ENCODE measurements around the gene FERMT1.
"Not testable (repeated sequence)": the region's sequence is repeated elsewhere in the genome, so short reads cannot be mapped to it uniquely, and the experiment has no call there.

The FERMT1 gene

DNA sequence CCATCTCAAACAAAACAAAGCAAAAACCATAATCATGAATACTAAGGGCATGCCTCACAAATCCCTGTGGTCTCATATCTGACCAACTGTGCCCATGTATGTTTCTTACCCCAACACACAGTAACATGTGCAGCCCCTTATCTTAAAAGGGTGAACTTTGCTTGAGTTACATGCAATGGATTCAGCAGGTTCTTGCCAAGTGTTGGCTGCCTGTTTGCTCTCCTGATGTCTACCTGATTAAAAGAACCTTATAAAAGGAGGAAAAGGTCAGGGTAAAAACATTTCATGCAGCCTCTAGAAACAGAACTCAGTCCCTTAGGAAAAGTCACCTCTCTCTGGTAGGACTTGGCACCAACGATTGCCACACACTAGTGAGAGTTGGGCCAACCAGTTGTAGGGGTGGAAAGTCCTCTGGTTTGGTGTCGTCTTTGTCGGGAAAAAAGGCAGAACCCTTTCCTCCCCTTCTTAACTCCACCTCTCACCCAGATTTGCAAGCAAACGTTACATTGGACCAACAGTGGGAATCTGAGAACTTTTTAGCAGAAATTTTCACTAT lies 55.0 kb downstream of the FERMT1 start:
- DNase-seq: no peak

GRCh38 chr20:6066582-6066981 lies 56.2 kb downstream of the FERMT1 start:
- DNase-seq: no peak

DNA sequence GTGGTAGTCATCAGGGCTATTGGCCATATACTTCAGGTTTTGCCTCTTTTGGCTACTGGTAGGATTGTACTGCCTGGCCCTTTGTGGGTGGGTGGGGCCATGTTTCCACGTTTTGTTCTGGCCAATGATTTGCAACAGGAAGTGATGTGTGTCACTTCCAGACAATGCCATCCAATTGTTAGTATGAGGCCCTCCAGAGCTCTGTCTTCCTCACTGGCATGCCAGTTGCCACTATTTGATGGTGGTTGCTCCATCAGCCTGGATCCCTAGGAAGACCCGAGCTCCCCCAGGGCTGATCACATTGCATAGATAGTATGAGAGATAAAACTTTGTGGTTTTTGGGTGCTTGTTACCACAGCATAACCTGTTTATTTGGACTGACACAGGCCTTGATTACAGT lies 61.3 kb downstream of the FERMT1 start:
- no peak for DNase-seq

DNA sequence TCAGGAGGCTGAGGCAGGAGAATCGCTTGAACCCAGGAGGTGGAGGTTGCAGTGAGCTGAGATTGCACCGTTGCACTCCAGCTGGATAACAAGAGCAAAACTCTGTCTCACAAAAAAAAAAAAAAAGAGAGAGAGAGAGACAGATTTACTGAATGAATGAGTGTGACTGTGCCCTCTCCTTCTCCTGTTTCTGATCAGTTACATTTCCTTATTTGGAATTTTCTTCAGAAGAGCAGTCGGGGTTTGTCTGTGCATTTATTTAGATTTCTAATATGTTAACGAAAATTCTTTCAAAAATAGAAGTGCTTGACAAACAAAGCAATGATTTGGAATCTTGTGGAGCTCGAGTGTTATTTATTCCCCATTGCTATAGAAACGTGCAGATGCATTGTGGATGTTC lies 62.6 kb downstream of the FERMT1 start:
- DNase-seq: no peak

- DNase-seq: no peak
Observed at GRCh38 chr20:6058684-6059295, 64.0 kb downstream of the FERMT1 start.

DNA sequence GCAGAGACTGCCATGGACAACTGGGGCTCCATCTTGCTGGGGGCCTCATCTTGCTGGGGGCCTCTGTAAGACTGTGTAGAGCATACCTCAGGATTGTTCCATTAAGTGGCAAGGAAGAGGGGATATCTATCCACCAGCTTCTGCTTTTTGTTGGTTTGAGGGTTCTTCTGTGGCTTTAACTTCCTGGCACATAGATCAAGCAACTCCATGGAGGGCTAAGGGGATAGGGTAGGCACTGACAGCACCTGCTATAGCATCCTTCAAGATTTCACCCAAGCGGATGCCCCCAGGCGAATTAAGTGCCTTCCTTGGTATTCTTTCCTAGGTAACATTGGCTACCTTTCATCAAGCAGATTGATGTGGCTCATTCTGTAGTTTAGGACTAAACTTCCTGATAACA lies 65.1 kb downstream of the FERMT1 start:
- DNase-seq: no peak

DNA sequence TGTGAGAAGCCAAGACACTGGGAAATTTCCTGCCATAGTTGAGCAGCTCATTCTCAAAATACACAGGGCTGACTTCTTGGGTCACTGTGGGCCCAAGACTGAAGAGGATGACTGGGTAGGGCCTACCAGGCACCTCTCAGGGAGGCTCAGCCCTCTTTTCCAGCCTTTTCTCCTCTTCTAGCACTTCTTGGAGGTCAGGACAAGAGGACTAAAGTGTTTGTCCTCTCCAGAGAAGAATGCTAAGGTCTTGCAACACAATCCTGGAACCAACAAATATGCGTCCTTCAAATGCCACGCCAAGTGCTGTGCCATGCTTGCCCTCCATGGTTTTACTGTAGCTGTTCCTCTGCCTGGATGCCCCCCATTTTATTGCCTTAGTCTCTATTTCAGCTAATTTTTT lies 65.7 kb downstream of the FERMT1 start:
- DNase-seq: no peak

DNA sequence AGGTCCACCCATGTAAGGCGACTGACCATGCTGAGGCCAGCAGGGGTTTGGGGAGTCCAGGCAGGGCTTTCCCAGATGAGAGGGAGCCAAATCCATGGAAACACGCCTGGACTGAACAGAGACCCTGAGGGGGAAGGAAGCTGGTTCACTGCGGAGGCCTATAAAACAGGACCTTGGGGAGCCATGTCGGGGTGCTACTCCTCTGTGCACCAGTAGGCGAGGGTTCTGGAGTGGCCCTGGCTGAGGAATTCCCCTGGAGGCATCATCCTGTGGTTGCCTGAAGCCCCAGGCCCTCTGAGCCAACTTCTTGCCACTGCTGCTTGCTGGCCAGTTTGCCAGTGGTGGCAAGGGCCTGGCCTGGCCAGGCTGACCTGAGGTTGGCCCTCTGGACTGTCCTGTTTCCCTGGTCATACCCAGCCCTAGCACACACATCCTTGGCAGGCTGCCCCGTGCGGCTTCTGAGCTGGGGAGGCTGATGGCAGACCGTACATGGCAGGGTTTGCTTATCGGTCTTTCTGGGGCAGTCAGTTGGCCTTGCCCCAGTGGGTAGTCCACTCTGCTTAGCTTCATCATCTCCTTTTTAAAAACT lies 66.8 kb downstream of the FERMT1 start:
- no peak for DNase-seq

GRCh38 chr20:6055161-6055783 lies 67.6 kb downstream of the FERMT1 start:
- peak; percentile 96 for DNase-seq

GRCh38 chr20:6054689-6055051 lies 68.2 kb downstream of the FERMT1 start:
- not testable (repeated sequence) for DNase-seq

DNA sequence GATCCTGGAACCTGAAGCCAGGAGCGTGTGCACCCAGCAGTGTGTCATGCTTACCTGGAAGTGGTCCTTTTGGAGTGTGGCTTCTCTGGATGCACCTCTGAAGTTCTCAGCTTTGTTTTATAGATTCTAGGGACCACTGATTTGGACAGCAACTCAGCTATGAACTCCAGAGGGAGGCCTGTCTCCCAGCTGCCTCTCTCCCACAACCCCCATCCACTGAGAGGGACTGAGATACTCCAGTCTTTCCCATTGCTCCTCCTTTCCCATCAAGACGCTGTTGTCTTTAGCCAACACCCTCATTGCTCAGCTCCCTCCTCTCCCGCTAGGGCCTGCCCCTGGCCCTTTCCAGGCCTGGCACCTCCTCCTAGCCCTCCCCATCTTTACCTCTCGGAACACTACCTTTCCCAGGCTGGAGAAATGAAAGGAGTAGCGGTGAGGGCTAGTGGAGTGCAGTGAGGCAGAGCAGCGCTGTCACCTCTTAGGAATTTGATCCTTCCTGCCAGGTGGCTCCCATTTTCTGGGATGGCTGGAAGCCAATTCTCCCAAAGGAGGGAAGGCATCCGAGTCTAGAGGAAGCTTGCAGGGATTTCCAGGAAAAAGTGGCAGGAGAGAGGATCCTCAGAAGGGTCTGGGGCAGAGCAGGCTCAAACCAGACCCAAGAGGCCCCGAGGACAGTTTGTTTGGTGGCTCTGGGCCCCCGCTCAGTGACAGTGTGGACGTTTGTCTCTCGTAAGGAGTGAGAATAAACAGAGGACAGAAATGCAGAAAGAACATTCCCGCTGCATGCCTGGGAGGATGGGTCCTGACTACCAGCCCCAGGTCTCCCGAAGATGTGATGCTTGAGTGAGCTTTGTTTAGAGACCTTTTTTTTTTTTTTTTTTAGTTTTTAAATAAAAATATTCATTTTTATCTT lies 68.8 kb downstream of the FERMT1 start, which contains the start of gene LRRN4:
TSS of gene LRRN4 (minus strand) at position 285 of the 913 bp plus-strand sequence. CDS start 1,261 bp downstream, outside the sequence.
- DNase-seq: peak; percentile 95

- DNase-seq: peak; percentile 68
Observed at GRCh38 chr20:6053064-6053775, 69.6 kb downstream of the FERMT1 start.

- DNase-seq: peak; percentile 67
Observed at GRCh38 chr20:6051505-6051904, 71.3 kb downstream of the FERMT1 start.

DNA sequence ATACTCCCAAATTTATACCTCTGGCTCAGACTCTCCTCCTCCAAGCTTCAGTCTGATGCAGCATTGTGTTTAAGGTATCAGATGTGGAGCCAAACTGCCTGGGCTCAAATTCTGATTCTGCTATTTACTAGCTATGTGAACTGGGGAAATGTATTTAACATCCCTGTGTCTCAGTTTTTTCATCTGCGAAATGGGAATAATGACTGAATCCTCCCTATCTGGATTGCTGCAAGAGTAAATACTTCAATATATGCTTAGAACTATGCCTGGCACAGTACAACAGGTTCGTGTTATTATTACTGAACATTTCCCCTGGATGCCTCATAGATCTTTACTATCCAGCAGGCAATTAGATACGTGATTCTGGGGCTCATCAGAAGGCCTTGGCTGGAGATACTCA lies 74.4 kb downstream of the FERMT1 start:
- no peak for DNase-seq

DNA sequence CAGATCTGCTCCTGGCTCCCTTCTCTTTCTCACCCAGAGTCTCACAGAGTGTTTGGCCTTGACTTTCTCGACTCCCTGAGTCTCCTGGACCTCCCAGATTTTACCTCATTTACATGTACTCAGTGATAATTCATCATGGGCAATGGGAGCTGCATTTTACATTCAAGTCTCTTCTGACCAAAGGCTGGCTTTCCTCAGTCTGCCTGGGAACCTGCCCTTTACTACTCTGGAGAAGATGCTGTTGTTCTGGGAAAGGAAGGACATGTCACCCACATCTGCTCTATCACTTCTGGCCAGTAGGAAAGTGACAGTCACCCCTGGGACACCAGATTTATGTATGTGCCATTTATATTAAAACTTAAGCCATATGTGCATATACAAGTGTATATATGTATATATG lies 76.4 kb downstream of the FERMT1 start:
- DNase-seq: peak; percentile 2

GRCh38 chr20:6045566-6045965 lies 77.3 kb downstream of the FERMT1 start:
- no peak for DNase-seq

GRCh38 chr20:6044115-6044514 lies 78.7 kb downstream of the FERMT1 start:
- no peak for DNase-seq

- no peak for DNase-seq
Observed at GRCh38 chr20:6041808-6042265, 81.0 kb downstream of the FERMT1 start.

- DNase-seq: no peak
Observed at GRCh38 chr20:6040958-6041807, 81.6 kb downstream of the FERMT1 start.

- no peak for DNase-seq
Observed at GRCh38 chr20:6040540-6040939, 82.3 kb downstream of the FERMT1 start.

GRCh38 chr20:6039766-6040165 lies 83.1 kb downstream of the FERMT1 start:
- no peak for DNase-seq

Measured in islet precursor cell (in vitro differentiated cells).